ENCODE measurements around the gene PLK5.

The PLK5 gene

GRCh38 chr19:1556390-1557070 lies 32.7 kb downstream of the PLK5 start:
- DNase-seq = no peak

DNA sequence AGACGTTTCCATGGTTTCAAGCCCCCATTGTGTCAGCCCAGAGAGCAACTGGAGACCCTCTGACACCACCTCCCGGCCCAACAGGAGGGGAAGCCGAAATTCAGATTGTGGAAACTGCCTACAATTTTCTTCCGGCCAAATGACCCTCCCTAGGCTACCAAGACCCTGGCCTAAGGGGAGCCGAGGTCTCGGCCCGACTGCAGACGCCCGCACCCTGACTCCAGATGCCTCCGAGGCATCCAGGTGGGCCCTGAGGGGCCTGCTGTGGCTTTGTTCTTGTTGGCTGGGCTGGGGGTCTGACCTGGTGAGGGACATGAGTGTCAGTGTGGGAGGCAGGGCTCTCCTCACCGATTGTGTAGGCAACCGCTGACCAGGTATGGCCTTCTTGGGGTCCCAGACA lies 34.7 kb downstream of the PLK5 start:
- no peak for DNase-seq

GRCh38 chr19:1560286-1560882 lies 36.5 kb downstream of the PLK5 start:
- DNase-seq = no peak

- DNase-seq = no peak
Measured at GRCh38 chr19:1561236-1561842, 37.5 kb downstream of the PLK5 start.

GRCh38 chr19:1563251-1563650 lies 39.4 kb downstream of the PLK5 start:
- DNase-seq = no peak

GRCh38 chr19:1566392-1567115 lies 42.7 kb downstream of the PLK5 start:
- no peak for DNase-seq

DNA sequence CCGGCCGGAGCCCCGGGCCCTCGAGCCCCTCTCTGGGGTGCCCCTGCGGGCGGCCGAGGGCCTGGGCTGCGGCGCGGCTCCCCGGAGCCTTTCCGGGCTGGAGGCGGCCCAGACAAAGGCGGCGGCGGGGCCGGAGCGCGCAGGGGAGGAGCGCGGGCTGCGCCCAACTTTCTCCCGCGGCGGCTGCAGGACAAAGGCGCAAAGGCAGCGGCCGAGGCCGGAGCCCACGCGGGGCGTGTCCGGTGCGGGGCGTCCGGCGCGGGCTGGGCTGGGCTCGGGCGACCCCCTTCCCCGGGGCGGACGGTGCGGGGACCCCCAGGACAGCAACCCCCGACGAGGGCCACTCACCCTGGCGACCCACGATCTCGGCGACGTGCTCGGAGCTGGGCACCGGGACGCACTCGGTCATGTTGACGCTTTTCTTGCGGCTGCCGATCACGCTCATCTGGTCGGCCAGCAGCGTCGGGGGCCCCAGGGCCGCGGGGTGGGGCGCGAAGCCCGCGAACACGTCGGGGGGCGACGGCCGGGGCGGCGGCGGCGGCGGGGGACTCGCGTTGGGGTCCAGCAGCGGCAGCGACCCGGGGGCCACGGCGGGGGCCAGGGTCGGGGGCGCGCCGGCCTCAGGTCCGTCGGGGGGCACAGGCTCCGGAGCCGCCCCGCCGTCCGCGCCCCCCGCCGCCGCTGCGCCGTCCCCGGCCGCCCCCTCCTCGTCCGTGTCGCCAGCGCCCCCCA lies 43.4 kb downstream of the PLK5 start:
- no peak for DNase-seq

DNA sequence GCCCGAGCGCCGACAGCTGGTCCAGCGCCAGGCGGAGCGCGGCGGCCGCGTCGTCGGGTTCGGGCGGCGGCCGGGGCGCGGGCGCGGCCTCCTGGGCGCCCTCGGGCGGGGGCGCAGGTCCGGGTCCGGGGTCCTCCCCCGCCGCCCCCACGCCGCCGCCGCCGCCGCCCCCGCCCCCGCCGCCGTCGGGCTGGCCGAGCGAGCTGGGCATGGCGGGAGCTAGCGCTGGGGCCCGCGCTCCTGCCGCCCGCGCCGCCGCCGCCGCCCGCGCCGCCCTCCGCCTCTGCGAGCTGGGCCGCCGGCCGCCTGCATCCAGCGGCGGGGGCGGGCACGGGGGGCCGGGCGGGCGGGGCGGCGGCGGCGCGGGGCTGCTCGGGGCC lies 44.0 kb downstream of the PLK5 start:
- DNase-seq = no peak

- DNase-seq = peak; percentile 76
Measured at GRCh38 chr19:1568320-1569019, 44.6 kb downstream of the PLK5 start, which contains the start of gene MEX3D. Gene MEX3D, minus strand, starts transcription at chr19:1568325. Its CDS starts 267 bp downstream, at chr19:1568058.

- DNase-seq = no peak
Measured at GRCh38 chr19:1569997-1570396, 46.1 kb downstream of the PLK5 start.

GRCh38 chr19:1570836-1571235 lies 47.0 kb downstream of the PLK5 start:
- DNase-seq = no peak

GRCh38 chr19:1571358-1571757 lies 47.5 kb downstream of the PLK5 start:
- no peak for DNase-seq

DNA sequence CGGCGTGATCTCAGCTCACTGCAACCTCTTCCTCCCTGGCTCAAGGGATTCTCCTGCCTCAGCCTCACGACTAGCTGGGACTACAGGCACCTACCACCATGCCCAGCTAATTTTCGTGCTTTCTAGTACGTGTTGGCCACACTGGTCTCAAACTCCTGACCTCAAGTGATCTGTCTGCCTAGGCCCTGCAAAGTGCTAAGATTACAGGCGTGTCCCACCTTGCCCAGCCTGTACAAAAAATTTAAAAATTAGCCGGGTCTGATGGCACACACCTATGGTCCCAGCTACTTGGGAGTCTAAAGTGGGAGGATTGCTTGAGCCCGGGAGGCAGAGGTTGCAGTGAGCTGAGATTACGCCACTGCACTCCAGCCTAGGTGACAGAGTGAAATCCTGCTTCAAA lies 48.9 kb downstream of the PLK5 start:
- DNase-seq = no peak

- DNase-seq = no peak
Measured at GRCh38 chr19:1574354-1575136, 50.7 kb downstream of the PLK5 start.

DNA sequence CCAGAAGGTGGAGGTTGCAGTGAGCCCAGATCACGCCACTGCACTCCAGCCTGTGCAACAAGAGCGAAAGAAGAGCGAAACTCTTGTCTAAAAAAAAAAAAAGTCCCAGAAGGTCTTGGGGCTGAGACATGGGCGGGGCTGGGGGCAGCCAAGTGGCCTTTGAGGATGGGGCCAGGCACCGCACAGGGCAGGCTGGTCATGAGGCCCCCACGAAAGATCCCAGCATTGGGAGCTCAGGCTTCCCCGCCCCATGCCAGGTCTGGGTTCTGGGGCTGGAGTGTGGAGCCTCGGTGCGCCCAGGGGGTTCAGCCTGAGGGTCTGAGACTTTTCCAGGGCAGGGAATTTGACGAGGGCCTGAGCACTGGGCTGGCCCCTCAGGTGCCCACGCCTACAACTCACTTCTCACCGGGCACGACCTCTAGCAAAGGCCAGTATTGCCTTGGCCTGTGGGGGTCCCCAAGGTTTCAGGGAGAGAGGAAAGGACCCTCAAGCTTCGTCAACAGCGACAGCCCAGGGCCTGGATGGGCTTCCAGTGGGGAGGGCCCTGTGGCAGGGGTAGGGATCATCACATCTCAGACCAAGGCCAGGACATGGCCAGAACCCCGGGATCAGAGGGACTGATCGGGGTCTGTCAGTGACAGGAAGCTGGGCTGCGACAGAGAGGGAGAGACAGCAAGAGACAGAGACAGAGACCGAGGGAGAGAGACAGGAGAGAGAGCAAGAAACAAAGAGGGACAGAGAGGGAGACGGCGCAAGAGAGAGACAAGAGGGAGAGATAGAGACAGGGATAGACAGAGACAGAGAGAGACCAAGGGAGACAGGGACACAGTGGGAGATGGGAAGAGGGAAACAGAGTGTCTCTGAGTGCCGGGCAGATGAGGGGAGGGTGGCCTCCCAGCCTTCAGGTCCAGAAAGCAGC lies 51.7 kb downstream of the PLK5 start:
- no peak for DNase-seq

DNA sequence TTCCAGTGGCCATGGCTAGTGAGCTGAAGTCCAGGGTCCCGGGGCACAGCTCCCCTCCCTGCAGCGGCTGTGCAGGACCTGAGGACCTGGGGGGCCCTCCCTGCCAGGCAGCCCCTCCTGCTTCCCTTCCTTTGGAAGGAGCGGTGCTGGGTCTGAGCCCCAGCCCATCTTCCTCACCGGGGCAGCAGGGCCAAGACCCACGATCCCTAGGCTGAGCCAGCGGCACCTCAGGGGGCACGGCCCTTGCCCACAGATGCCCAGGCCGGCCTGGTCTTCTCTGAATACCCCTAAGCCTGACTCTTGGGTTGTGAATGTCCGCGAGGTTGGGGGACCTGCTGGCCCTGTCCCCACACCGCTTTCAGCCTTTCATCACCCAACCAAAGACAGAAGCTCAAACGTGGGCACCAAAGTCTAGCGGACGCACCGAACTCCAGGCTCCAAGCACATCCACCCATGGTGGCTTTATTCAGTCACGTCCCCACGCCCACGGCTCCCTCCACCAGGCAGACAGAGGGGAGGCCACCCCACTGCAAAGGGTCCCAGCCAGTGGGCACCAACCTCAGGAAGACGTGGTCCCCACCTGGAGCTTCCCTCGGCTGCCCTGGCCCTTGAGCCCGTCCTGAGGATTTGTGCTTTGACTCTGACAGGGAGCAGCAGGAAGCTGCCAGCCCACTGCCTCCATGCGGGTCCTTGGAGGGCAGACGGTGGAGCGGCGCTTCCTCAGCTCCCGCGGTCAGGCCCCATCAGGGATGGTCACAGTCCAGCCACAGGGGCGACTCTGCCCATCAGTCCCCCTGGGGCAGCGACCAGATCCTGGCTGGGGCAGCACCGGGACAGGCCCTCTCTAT lies 52.6 kb downstream of the PLK5 start:
- no peak for DNase-seq

DNA sequence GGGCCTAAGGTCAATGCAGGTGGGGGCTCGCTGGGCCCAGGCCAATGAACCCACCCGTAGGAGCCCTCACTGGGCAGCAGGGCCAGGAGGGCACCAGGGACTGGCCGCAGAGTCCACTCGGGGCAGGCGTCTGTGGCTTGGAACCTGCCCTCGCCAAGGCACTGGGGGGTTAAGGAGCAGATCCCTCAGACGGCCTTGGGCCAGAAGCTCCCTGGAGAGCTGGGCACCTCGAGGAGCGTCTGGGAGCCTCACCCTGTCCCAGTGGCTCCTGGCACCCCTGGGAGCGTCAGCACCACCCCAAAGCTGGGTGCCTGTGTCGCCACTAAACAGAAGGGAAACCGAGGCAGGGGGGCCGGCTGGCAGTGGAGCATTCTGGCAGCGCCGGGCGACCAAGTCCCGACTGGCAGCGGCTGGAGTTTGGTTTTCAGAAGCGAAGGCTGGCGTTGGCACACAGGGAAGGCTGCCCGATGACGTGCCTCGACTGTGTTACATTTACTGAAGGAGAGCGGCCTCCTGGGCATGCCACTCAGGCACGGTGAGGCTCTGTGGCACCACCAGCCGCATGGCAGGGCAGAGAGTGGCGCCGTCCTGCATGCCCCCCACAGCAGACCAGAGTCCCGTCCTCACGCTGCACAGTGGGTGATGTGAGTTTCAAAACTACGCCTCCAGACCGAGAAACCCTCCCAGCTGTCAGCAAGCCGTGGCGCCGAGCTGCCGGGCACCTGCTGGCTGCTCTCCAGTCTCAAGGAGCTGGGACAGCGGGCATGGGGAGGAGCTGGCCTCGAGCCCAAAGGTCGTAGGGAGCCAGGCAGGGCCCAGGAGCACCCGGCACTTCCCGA lies 53.4 kb downstream of the PLK5 start:
- no peak for DNase-seq

GRCh38 chr19:1577929-1578618 lies 54.2 kb downstream of the PLK5 start:
- no peak for DNase-seq
